H7 (cell line): ENCODE data around the gene ZNF888. TPM values are rescaled to one million over a fixed set of nuclear protein-coding genes. Genes with fewer than 3 reads are reported as not detected.
"Not testable (repeated sequence)": the region's sequence is repeated elsewhere in the genome, so short reads cannot be mapped to it uniquely, and the experiment has no call there.

ENCODE experiments used
- DNase-seq: peaks from one replicate; pipeline ENCODE4 v3.0.0; 2012
- H3K27me3 ChIP-seq: 2 replicates; pipeline ENCODE4 v1.6.0; 2011; ENCODE audit warnings: mild to moderate bottlenecking, low read length; ENCODE audit not compliant: control insufficient read depth, insufficient read depth
- H3K36me3 ChIP-seq: replicated peaks from 2 replicates; pipeline ENCODE4 v1.5.1; 2011; ENCODE audit warnings: low read length; ENCODE audit not compliant: control insufficient read depth, insufficient read depth
- H3K4me3 ChIP-seq: 2 replicates; pipeline ENCODE4 v1.5.1; 2011; ENCODE audit warnings: low read depth, mild to moderate bottlenecking, control low read depth, low read length, moderate library complexity; ENCODE audit not compliant: insufficient read depth
- total RNA-seq: library from RNA; depleted of rRNA; stranded (reverse); fragments of >200 nt; shearing (Covaris generic); gene quantifications from 2 replicates; pipeline ENCODE4 v1.2.3, GENCODE V29; 2014

ZNF888 gene
- total RNA-seq, 1 experiment from 2014 or later: 4.6 TPM

- DNase-seq: not testable (repeated sequence)
Measured at GRCh38 chr19:52944703-52945493, 21.7 kb upstream of the ZNF888 start.

GRCh38 chr19:52943884-52944643 is 20.8 kb upstream of the ZNF888 start:
- no peak overlapping the region for H3K4me3 ChIP-seq
- H3K36me3 ChIP-seq: no peaks in the 10 kb centered on the region
- no peaks in the 10 kb centered on the region for H3K27me3 ChIP-seq
- no peak for DNase-seq

More at GRCh38 chr19:52944703-52945493, 21.7 kb upstream of the ZNF888 start:
- not testable (repeated sequence) for H3K27me3 ChIP-seq, H3K36me3 ChIP-seq, H3K4me3 ChIP-seq

GRCh38 chr19:52943134-52943883 is 20.1 kb upstream of the ZNF888 start:
- Histone ChIP-seq H3K27me3 (no peaks in the 10 kb centered on the region), H3K36me3 (no peaks in the 10 kb centered on the region), H3K4me3 (peak overlapping the region; percentile 34; the same call in 1 of the 2 replicates)
- no peak for DNase-seq

- peak; percentile 88 for DNase-seq
- Histone ChIP-seq H3K27me3 (no peaks in the 10 kb centered on the region), H3K36me3 (no peaks in the 10 kb centered on the region), H3K4me3 (peak overlapping the region; percentile 81)
Measured at GRCh38 chr19:52942386-52943133, 19.3 kb upstream of the ZNF888 start.

- Histone ChIP-seq H3K36me3 (no peaks in the 10 kb centered on the region; the same call in 1 of the 2 replicates), H3K4me3 (peak overlapping the region; percentile 81), H3K27me3 (no peaks in the 10 kb centered on the region)
- DNase-seq: no peak
Measured at GRCh38 chr19:52941941-52942385, 18.7 kb upstream of the ZNF888 start.

GRCh38 chr19:52941523-52941922 is 18.3 kb upstream of the ZNF888 start:
- H3K27me3 ChIP-seq, H3K36me3 ChIP-seq: not testable (repeated sequence)
- peak overlapping the region; percentile 81 for H3K4me3 ChIP-seq
- peak; percentile 30 for DNase-seq

- not testable (repeated sequence) for DNase-seq, H3K36me3 ChIP-seq, H3K4me3 ChIP-seq, H3K27me3 ChIP-seq
Measured at GRCh38 chr19:52940905-52941304, 17.7 kb upstream of the ZNF888 start.

GRCh38 chr19:52938761-52939160 is 15.5 kb upstream of the ZNF888 start:
- Histone ChIP-seq H3K27me3 (no peaks in the 10 kb centered on the region), H3K4me3 (no peak overlapping the region), H3K36me3 (no peaks in the 10 kb centered on the region; the same call in 1 of the 2 replicates)
- no peak for DNase-seq

GRCh38 chr19:52936954-52937325 is 13.7 kb upstream of the ZNF888 start:
- Histone ChIP-seq H3K36me3 (no peaks in the 10 kb centered on the region; the same call in 1 of the 2 replicates), H3K4me3 (no peak overlapping the region), H3K27me3 (no peaks in the 10 kb centered on the region)
- DNase-seq: no peak

GRCh38 chr19:52936151-52936953 is 13.1 kb upstream of the ZNF888 start:
- DNase-seq: no peak
- Histone ChIP-seq H3K36me3 (no peaks in the 10 kb centered on the region; the same call in 1 of the 2 replicates), H3K27me3 (no peaks in the 10 kb centered on the region), H3K4me3 (no peak overlapping the region)

- DNase-seq: no peak
- H3K27me3 ChIP-seq: no peaks in the 10 kb centered on the region
- no peak overlapping the region for H3K4me3 ChIP-seq
- H3K36me3 ChIP-seq: no peaks in the 10 kb centered on the region; the same call in 1 of the 2 replicates
Measured at GRCh38 chr19:52935434-52935833, 12.2 kb upstream of the ZNF888 start.

- H3K4me3 ChIP-seq, DNase-seq, H3K36me3 ChIP-seq: not testable (repeated sequence)
Measured at GRCh38 chr19:52924641-52925040, 1.4 kb upstream of the ZNF888 start.

More at GRCh38 chr19:52924641-52925040, 1.4 kb upstream of the ZNF888 start:
- not testable (repeated sequence) for H3K27me3 ChIP-seq
